HEK293 (cell line): Measurements from ENCODE around the gene TNFRSF13B.

ENCODE experiments used
- CTCF ChIA-PET: fragments of 350-600 bp; formaldehyde crosslinking; extraction: SDS; loops from one replicate; lab custom pipeline; 2021; ENCODE audit warnings: antibody characterized with exemption; lab: Yijun Ruan, JAX
- POLR2A ChIA-PET: fragments of 300-600 bp; formaldehyde crosslinking; extraction: SDS; loops from one replicate; lab custom pipeline; 2020; ENCODE audit warnings: antibody characterized with exemption, inconsistent platforms; lab: Yijun Ruan, JAX
- H3K27ac ChIP-seq: fragments of 200-500 bp; sonication (Bioruptor generic); 2 replicates; pipeline ENCODE4 v1.5.1; 2014; ENCODE audit warnings: low read depth, low read length, control low read depth, inconsistent platforms; ENCODE audit errors: extremely low read depth
- H3K36me3 ChIP-seq, 2 experiments: fragments of 200-500 bp in 1 of 2; sonication (Bioruptor generic) in 1 of 2; 1 replicate in 1 of 2; 2 replicates in 1 of 2; pipeline ENCODE4 v1.5.1; 2014 to 2017; ENCODE audit warnings: inconsistent platforms in 2 of 2, low read length in 2 of 2; ENCODE audit not compliant: control insufficient read depth in 2 of 2, insufficient read depth in 1 of 2
- H3K4me1 ChIP-seq: fragments of 200-500 bp; sonication (Bioruptor generic); 2 replicates; pipeline ENCODE4 v1.5.1; 2014; ENCODE audit warnings: mild to moderate bottlenecking, low read length, inconsistent platforms; ENCODE audit not compliant: control insufficient read depth, insufficient read depth
- H3K4me3 ChIP-seq: 2 replicates; pipeline ENCODE4 v1.5.1; 2011; ENCODE audit warnings: low read depth, mild to moderate bottlenecking, control low read depth, low read length, moderate library complexity
- H3K9me3 ChIP-seq: fragments of 200-500 bp; sonication (Bioruptor generic); 2 replicates; pipeline ENCODE4 v1.5.1; 2014; ENCODE audit warnings: low read depth, low read length, inconsistent platforms; ENCODE audit not compliant: control insufficient read depth, insufficient read depth
- GLIS2 ChIP-seq: fragments of 450-650 bp; formaldehyde crosslinking; IDR thresholded peaks from 2 replicates; pipeline ENCODE4 v1.5.1; 2016; ENCODE audit warnings: missing biosample characterization, missing genetic modification characterization
- HOXC10 ChIP-seq: sonication (generic); formaldehyde crosslinking; IDR thresholded peaks from 2 replicates; pipeline ENCODE4 v1.8.1; 2023; ENCODE audit warnings: mild to moderate bottlenecking, missing genetic modification reagents
- MEIS1 ChIP-seq: sonication (generic); formaldehyde crosslinking; IDR thresholded peaks from 2 replicates; pipeline ENCODE4 v1.8.1; 2022; ENCODE audit warnings: missing genetic modification reagents, mild to moderate bottlenecking, borderline replicate concordance
- MZF1 ChIP-seq: fragments of 450-650 bp; formaldehyde crosslinking; IDR thresholded peaks from 2 replicates; pipeline ENCODE4 v1.5.1; 2017; ENCODE audit warnings: missing biosample characterization, missing genetic modification characterization, borderline replicate concordance
- SCRT2 ChIP-seq: fragments of 450-650 bp; formaldehyde crosslinking; IDR thresholded peaks from 2 replicates; pipeline ENCODE4 v1.5.1; 2016; ENCODE audit warnings: missing biosample characterization, missing genetic modification characterization
- SETDB1 ChIP-seq: IDR thresholded peaks from one replicate; pipeline ENCODE4 v1.6.1; 2017; ENCODE audit warnings: mild to moderate bottlenecking, low read length, moderate library complexity, mixed read lengths; ENCODE audit not compliant: insufficient read length
- SP3 ChIP-seq: fragments of 450-650 bp; formaldehyde crosslinking; IDR thresholded peaks from 2 replicates; pipeline ENCODE4 v1.5.1; 2016; ENCODE audit warnings: missing biosample characterization, missing genetic modification characterization
- ZFP37 ChIP-seq: fragments of 450-650 bp; formaldehyde crosslinking; IDR thresholded peaks from 2 replicates; pipeline ENCODE4 v1.5.1; 2016; ENCODE audit warnings: missing biosample characterization, missing genetic modification characterization
- ZFP69B ChIP-seq: fragments of 450-650 bp; formaldehyde crosslinking; IDR thresholded peaks from 2 replicates; pipeline ENCODE4 v1.5.1; 2016; ENCODE audit warnings: missing biosample characterization, missing genetic modification characterization
- ZNF140 ChIP-seq: fragments of 450-650 bp; formaldehyde crosslinking; IDR thresholded peaks from 2 replicates; pipeline ENCODE4 v1.5.1; 2016; ENCODE audit warnings: missing biosample characterization, missing genetic modification characterization
- ZNF221 ChIP-seq: fragments of 450-650 bp; formaldehyde crosslinking; IDR thresholded peaks from 2 replicates; pipeline ENCODE4 v1.5.1; 2017; ENCODE audit warnings: missing biosample characterization, missing genetic modification characterization, borderline replicate concordance
- ZNF350 ChIP-seq: fragments of 450-650 bp; formaldehyde crosslinking; IDR thresholded peaks from 2 replicates; pipeline ENCODE4 v1.5.0; 2017; ENCODE audit warnings: missing biosample characterization, mild to moderate bottlenecking, missing genetic modification characterization
- ZNF48 ChIP-seq: fragments of 450-650 bp; formaldehyde crosslinking; IDR thresholded peaks from 2 replicates; pipeline ENCODE4 v1.5.1; 2016; ENCODE audit warnings: missing biosample characterization, missing genetic modification characterization
- ZNF624 ChIP-seq: fragments of 450-650 bp; formaldehyde crosslinking; IDR thresholded peaks from 2 replicates; pipeline ENCODE4 v1.5.1; 2017; ENCODE audit warnings: missing biosample characterization, missing genetic modification characterization
- ZNF626 ChIP-seq: fragments of 450-650 bp; sonication (Bioruptor Pico); formaldehyde crosslinking; IDR thresholded peaks from 2 replicates; pipeline ENCODE4 v1.5.1; 2018; ENCODE audit warnings: missing biosample characterization, missing genetic modification characterization, inconsistent platforms
- ZNF660 ChIP-seq: fragments of 450-650 bp; IDR thresholded peaks from 2 replicates; pipeline ENCODE4 v1.5.1; 2018; ENCODE audit warnings: missing biosample characterization, mild to moderate bottlenecking, missing genetic modification characterization
- ZNF777 ChIP-seq: fragments of 450-650 bp; formaldehyde crosslinking; IDR thresholded peaks from 2 replicates; pipeline ENCODE4 v1.5.1; 2017; ENCODE audit warnings: missing biosample characterization, missing genetic modification characterization, borderline replicate concordance
- ZNF785 ChIP-seq: fragments of 450-650 bp; formaldehyde crosslinking; IDR thresholded peaks from 2 replicates; pipeline ENCODE4 v1.5.1; 2016; ENCODE audit warnings: missing biosample characterization, missing genetic modification characterization
- TF ChIP-seq, protein P1 (sequence below): fragments of 450-650 bp; formaldehyde crosslinking; IDR thresholded peaks from 2 replicates; pipeline ENCODE4 v1.5.1; 2016; ENCODE audit warnings: missing biosample characterization, missing genetic modification characterization
- TF ChIP-seq, protein P2 (sequence below): IDR thresholded peaks from 2 replicates; pipeline ENCODE4 v1.6.1; 2011; ENCODE audit warnings: mild to moderate bottlenecking, low read depth, low read length, borderline replicate concordance
- TF ChIP-seq, protein P3 (sequence below): fragments of 450-650 bp; formaldehyde crosslinking; conservative IDR thresholded peaks from 2 replicates; pipeline ENCODE4 v1.5.1; 2016; ENCODE audit warnings: low read depth, missing biosample characterization, missing genetic modification characterization

Gene TNFRSF13B

DNA sequence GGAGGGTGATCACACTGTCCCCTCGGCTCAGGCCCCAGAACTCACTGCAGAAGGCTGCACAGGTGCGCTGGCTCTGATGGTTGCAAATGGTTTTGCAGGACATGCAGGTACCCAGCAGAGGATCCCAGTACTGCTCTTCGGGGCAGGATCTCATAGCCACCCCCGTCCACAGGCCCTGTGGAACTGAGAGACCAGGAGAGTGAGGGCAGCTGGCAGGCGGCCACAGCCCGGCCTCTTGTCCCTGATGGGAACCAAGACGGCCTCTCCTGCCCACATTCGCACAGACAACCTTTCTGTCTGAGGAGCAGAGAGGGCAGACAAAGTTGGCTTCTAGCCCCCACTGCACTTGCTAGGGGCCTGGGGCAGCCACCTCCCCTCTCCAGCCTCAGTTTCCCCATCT lies 19.5 kb downstream of the TNFRSF13B start:
- Histone ChIP-seq H3K27ac (no peak overlapping the region), H3K4me1 (no peaks in the 10 kb centered on the region)
- TF ChIP-seq ZNF624 (tag by site-specific recombination) (no peak), MEIS1 (CRISPR knock-in tag) (no peak)
- TF ChIP-seq, all 188 proteins: peak for 0
- POLR2A ChIA-PET = no interaction called here
- Histone ChIP-seq H3K4me3 (no peak overlapping the region), H3K36me3 (no peaks in the 10 kb centered on the region), H3K9me3 (peaks cover 2% of the 10 kb centered on the region; the same call in 1 of the 2 replicates)
- CTCF ChIA-PET = interaction anchor here (0.9 to 1.4 kb wide), 2 partner anchors 39 to 404 kb away, joined by 3 to 4 read pairs; no protein-coding TSS in a partner anchor

DNA sequence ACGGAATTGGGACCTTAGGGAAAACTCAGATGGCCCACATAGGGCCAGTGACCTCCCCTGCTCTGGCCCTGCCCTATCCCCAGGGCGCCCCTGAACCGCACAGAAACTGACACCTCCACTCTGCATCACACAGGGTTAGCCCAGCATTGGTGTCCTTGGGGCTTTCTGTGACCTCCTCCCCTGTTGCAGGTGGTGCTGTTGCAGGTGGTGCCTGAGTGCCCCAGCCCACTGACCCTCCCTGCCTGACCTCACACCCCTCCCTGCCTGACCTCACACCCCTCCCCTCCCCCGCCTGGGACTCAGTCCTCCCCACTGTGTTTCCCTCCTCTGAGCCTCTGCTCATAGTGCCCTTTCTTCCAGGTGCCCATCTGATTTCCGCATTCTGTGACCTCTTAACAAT lies 21.4 kb downstream of the TNFRSF13B start:
- ChIA-PET POLR2A (no interaction called here), CTCF (no interaction called here)
- H3K4me1 ChIP-seq = no peaks in the 10 kb centered on the region

DNA sequence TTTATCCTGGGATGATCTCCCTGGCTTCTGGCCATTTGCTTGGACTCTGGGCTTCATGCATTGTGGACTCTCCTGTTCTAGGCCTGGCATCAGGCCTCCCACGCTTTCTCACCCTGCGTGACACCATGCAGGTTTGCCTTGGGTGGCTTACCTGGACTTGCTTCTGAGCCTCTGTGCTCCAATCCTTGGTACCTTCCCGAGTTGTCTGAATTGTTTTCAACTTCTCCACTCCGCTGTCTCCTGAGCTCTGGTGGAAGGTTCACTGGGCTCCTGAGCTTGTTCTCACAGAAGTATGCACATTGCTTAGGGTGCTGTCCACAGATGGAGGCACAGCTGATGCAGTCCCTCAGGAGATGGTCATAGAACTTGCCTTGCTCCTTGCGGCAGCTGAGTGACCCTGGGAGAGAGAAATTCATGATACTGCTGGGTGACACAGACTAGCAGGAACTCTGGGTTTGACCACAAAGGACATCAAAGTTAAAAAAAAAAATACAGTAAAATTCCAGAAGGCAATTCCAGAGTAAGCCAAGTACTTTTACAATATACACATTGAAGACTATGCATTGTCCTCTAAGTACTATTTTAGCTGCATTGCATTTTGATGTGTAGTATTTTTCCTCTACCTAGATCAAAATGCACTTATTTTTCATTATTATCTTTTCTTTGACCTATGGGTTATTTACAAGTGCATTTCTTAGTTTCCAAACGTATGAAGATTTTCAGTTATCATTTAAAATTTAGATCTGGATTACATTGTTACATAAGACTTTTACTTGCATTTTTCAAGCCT lies 23.1 kb downstream of the TNFRSF13B start:
- H3K9me3 ChIP-seq = peaks cover 2% of the 10 kb centered on the region; the same call in 1 of the 2 replicates
- no peaks in the 10 kb centered on the region for H3K4me1 ChIP-seq
- TF ChIP-seq HOXC10 (CRISPR knock-in tag) (no peak), ZFP37 (tag by site-specific recombination) (no peak), ZNF626 (tag by site-specific recombination) (no peak), SETDB1 (peak; percentile 83), ZNF777 (tag by site-specific recombination) (no peak), SP3 (tag by site-specific recombination) (no peak)
- TF ChIP-seq, protein P1, sequence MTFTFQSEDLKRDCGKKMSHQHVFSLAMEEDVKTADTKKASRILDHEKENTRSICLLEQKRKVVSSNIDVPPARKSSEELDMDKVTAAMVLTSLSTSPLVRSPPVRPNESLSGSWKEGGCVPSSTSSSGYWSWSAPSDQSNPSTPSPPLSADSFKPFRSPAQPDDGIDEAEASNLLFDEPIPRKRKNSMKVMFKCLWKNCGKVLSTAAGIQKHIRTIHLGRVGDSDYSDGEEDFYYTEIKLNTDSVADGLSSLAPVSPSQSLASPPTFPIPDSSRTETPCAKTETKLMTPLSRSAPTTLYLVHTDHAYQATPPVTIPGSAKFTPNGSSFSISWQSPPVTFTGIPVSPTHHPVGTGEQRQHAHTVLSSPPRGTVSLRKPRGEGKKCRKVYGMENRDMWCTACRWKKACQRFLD (tag by site-specific recombination) = no peak
- TF ChIP-seq, all 188 proteins: peak for 1
- ChIA-PET POLR2A (no interaction called here), CTCF (no interaction called here)
- H3K27ac ChIP-seq = no peak overlapping the region
- no peaks in the 10 kb centered on the region for H3K36me3 ChIP-seq
- H3K4me3 ChIP-seq = no peak overlapping the region

More for the DNA sequence above, 21.4 kb downstream of the TNFRSF13B start:
- H3K27ac ChIP-seq = no peak overlapping the region
- H3K4me3 ChIP-seq = no peak overlapping the region
- no peaks in the 10 kb centered on the region for H3K36me3 ChIP-seq
- TF ChIP-seq ZFP69B (tag by site-specific recombination) = no peak
- peaks cover 2% of the 10 kb centered on the region; the same call in 1 of the 2 replicates for H3K9me3 ChIP-seq

DNA sequence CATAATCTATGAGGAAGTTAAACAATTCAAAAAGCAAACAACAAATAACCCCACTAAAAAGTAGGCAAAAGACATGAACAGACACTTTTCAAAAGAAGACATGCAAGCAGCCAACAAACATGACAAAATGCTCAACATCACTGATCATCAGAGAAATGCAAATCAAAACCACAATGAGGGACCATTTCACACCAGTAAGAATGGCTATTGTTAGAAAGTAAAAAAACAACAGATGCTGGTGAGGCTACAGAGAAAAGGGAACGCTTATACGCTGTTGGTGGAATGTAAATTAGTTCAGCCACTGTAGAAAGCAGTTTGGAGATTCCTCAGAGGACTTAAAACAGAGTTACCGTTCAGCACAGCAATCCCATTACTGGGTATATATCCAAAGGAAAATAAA lies 24.4 kb downstream of the TNFRSF13B start:
- peaks cover 2% of the 10 kb centered on the region; the same call in 1 of the 2 replicates for H3K9me3 ChIP-seq
- H3K4me1 ChIP-seq = no peaks in the 10 kb centered on the region
- H3K36me3 ChIP-seq = no peaks in the 10 kb centered on the region
- ChIA-PET CTCF (interaction anchor here (0.9 kb wide), 1 partner anchor 46 kb away, joined by 3 read pairs; no protein-coding TSS in a partner anchor), POLR2A (no interaction called here)
- no peak overlapping the region for H3K4me3 ChIP-seq
- no peak overlapping the region for H3K27ac ChIP-seq
- TF ChIP-seq SCRT2 (tag by site-specific recombination) (no peak), ZNF221 (tag by site-specific recombination) (no peak), ZNF785 (no peak), ZNF140 (tag by site-specific recombination) (no peak), MZF1 (tag by site-specific recombination) (no peak), GLIS2 (tag by site-specific recombination) (no peak), ZNF48 (tag by site-specific recombination) (no peak), ZNF350 (tag by site-specific recombination) (no peak), ZNF660 (tag by site-specific recombination) (no peak)
- TF ChIP-seq, protein P2, sequence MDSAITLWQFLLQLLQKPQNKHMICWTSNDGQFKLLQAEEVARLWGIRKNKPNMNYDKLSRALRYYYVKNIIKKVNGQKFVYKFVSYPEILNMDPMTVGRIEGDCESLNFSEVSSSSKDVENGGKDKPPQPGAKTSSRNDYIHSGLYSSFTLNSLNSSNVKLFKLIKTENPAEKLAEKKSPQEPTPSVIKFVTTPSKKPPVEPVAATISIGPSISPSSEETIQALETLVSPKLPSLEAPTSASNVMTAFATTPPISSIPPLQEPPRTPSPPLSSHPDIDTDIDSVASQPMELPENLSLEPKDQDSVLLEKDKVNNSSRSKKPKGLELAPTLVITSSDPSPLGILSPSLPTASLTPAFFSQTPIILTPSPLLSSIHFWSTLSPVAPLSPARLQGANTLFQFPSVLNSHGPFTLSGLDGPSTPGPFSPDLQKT = no peak
- TF ChIP-seq, protein P3, sequence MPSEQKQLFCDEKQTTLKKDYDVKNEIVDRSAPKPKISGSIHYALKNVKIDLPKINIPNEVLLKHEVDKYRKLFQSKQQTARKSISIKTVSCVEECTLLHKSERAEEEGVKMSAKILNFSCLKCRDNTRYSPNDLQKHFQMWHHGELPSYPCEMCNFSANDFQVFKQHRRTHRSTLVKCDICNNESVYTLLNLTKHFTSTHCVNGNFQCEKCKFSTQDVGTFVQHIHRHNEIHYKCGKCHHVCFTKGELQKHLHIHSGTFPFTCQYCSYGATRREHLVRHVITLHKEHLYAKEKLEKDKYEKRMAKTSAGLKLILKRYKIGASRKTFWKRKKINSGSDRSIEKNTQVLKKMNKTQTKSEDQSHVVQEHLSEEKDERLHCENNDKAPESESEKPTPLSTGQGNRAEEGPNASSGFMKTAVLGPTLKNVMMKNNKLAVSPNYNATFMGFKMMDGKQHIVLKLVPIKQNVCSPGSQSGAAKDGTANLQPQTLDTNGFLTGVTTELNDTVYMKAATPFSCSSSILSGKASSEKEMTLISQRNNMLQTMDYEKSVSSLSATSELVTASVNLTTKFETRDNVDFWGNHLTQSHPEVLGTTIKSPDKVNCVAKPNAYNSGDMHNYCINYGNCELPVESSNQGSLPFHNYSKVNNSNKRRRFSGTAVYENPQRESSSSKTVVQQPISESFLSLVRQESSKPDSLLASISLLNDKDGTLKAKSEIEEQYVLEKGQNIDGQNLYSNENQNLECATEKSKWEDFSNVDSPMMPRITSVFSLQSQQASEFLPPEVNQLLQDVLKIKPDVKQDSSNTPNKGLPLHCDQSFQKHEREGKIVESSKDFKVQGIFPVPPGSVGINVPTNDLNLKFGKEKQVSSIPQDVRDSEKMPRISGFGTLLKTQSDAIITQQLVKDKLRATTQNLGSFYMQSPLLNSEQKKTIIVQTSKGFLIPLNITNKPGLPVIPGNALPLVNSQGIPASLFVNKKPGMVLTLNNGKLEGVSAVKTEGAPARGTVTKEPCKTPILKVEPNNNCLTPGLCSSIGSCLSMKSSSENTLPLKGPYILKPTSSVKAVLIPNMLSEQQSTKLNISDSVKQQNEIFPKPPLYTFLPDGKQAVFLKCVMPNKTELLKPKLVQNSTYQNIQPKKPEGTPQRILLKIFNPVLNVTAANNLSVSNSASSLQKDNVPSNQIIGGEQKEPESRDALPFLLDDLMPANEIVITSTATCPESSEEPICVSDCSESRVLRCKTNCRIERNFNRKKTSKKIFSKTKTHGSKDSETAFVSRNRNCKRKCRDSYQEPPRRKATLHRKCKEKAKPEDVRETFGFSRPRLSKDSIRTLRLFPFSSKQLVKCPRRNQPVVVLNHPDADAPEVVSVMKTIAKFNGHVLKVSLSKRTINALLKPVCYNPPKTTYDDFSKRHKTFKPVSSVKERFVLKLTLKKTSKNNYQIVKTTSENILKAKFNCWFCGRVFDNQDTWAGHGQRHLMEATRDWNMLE (tag by site-specific recombination) = no peak
